ENCODE results near the gene MS4A18.
"Not testable (repeated sequence)": the region's sequence is repeated elsewhere in the genome, so short reads cannot be mapped to it uniquely, and the experiment has no call there.

GRCh38 chr11:60684541-60684848, 40.0 kb upstream of the MS4A18 start:
- TF ChIP-seq EZH2 (IDR thresholded peaks at IDR 0.05; ENCODE audit: insufficient read depth, poor library complexity, severe bottlenecking); EZH2phosphoT487 (IDR thresholded peaks at IDR 0.05; ENCODE audit: insufficient read depth, low read depth): not testable (repeated sequence)
